MM.1S (cell line): ENCODE measurements around the gene IKZF4.
"Not testable (repeated sequence)": the region's sequence is repeated elsewhere in the genome, so short reads cannot be mapped to it uniquely, and the experiment has no call there.

Experiments used
- EZH2 ChIP-seq: fragments of 300-600 bp; sonication (generic); optimal IDR thresholded peaks from 2 replicates; pipeline ENCODE3; 2017; ENCODE audit warnings: low read depth, mild to moderate bottlenecking, antibody characterized with exemption, low read length, mixed read lengths
- EZH2phosphoT487 ChIP-seq: fragments of 300-600 bp; sonication (generic); IDR thresholded peaks from 2 replicates; pipeline ENCODE4 v1.6.1; 2018; ENCODE audit warnings: antibody characterized with exemption, low read length
- TF ChIP-seq, protein P1 (sequence below): fragments of 300-600 bp; sonication (generic); IDR thresholded peaks from 2 replicates; pipeline ENCODE4 v1.5.1; 2016; ENCODE audit warnings: antibody characterized with exemption, low read length, mixed read lengths

DNA sequence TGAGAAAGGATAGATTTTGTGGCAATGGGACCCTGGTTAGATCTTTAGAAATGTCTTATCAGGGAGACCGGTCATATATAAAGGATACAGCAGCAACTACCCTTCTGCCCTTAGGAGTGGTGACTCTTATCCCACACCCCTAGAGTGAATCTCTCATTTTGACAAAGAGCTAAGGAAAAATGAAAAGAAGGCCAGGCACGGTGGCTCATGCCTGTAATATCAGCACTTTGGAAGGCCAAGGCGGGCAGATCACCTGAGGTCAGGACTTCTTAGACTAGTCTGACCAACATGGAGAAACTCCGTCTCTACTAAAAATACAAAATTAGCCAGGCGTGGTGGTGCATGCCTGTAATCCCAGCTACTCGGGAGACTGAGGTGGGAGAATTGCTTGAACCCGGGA is 34.9 kb upstream of the IKZF4 start:
- TF ChIP-seq, protein P1, sequence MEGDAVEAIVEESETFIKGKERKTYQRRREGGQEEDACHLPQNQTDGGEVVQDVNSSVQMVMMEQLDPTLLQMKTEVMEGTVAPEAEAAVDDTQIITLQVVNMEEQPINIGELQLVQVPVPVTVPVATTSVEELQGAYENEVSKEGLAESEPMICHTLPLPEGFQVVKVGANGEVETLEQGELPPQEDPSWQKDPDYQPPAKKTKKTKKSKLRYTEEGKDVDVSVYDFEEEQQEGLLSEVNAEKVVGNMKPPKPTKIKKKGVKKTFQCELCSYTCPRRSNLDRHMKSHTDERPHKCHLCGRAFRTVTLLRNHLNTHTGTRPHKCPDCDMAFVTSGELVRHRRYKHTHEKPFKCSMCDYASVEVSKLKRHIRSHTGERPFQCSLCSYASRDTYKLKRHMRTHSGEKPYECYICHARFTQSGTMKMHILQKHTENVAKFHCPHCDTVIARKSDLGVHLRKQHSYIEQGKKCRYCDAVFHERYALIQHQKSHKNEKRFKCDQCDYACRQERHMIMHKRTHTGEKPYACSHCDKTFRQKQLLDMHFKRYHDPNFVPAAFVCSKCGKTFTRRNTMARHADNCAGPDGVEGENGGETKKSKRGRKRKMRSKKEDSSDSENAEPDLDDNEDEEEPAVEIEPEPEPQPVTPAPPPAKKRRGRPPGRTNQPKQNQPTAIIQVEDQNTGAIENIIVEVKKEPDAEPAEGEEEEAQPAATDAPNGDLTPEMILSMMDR: not testable (repeated sequence)
- not testable (repeated sequence) for TF ChIP-seq EZH2, EZH2phosphoT487
